ENCODE measurements around the gene CMTR1. TPM values are rescaled to one million over a fixed set of nuclear protein-coding genes. Genes with fewer than 3 reads are reported as not detected.

CMTR1 gene
- polyA plus RNA-seq, 1 of the 3 experiments (the other 2 are of a cell fraction): 19.8 TPM

GRCh38 chr6:37391120-37391519 lies 41.9 kb upstream of the CMTR1 start:
- 62% methylated on average over 2 of the region's 2 CpGs for WGBS (ENCODE audit: low lambda C conversion rate)
- no peaks in the 10 kb centered on the region for H3K9me3 ChIP-seq
- peaks cover 4% of the 10 kb centered on the region for H3F3A ChIP-seq (replicated peaks; ENCODE audit: insufficient read depth)
- H3K36me3 ChIP-seq (replicated peaks in 1 of 2; ENCODE audit: control insufficient read depth in 1 of 2, insufficient read depth in 2 of 2, low read length in 1 of 2): peaks cover 10 to 34% of the 10 kb centered on the region in 2 experiments
- H3K27me3 ChIP-seq (ENCODE audit: insufficient read depth): no peaks in the 10 kb centered on the region
- peaks cover 0 to 15% of the 10 kb centered on the region in 2 experiments; a peak in 1 of 4 replicates for H3K4me1 ChIP-seq (ENCODE audit: control insufficient read depth in 1 of 2, insufficient read depth in 2 of 2, low read depth in 1 of 2, low read length in 1 of 2)
- H3K4me3 ChIP-seq (ENCODE audit: low read depth in 2 of 2, low read length in 1 of 2): no peak overlapping the region
- H3K79me2 ChIP-seq (ENCODE audit: insufficient read depth): no peaks in the 10 kb centered on the region
- no peaks in the 10 kb centered on the region for H3K9me2 ChIP-seq
- no peak for TF ChIP-seq ZBTB33 (IDR thresholded peaks at IDR 0.05; ENCODE audit: borderline replicate concordance, low read depth)
- TF ChIP-seq POLR2AphosphoS5 (IDR thresholded peaks at IDR 0.05; ENCODE audit: low read depth, low read length): no peak
- no peak for TF ChIP-seq MEF2A (IDR thresholded peaks at IDR 0.05; ENCODE audit: borderline replicate concordance, low read depth)
- no peak for TF ChIP-seq IRF3 (IDR thresholded peaks at IDR 0.05; ENCODE audit: low read depth, low read length)
- no peak for TF ChIP-seq MAX (IDR thresholded peaks at IDR 0.05; ENCODE audit: low read depth)
- no peak overlapping the region for H2AFZ ChIP-seq (ENCODE audit: low read depth)
- no peak overlapping the region for H3K4me2 ChIP-seq
- DNase-seq: no peak
- no peak overlapping the region for H3K27ac ChIP-seq (ENCODE audit: low read depth in 2 of 2, low read length in 1 of 2)
- ChIA-PET POLR2A (no interaction called here), CTCF (interaction anchor here (4.0 kb wide), 1 partner anchor 8 kb away, joined by 26 read pairs; no protein-coding TSS in a partner anchor)
- no peaks in the 10 kb centered on the region for H4K20me1 ChIP-seq (ENCODE audit: insufficient read depth)
- H3K9ac ChIP-seq: no peak overlapping the region

- Histone ChIP-seq H3K27ac (ENCODE audit: low read depth in 2 of 2, low read length in 1 of 2) (peak overlapping the region in 1 of 2 experiments; percentile 78; a peak in 2 of 4 replicates), H3K4me3 (ENCODE audit: low read depth in 2 of 2, low read length in 1 of 2) (no peak overlapping the region), H4K20me1 (ENCODE audit: insufficient read depth) (no peaks in the 10 kb centered on the region), H3K4me2 (no peak overlapping the region), H3K9me3 (no peaks in the 10 kb centered on the region), H3K9me2 (no peaks in the 10 kb centered on the region), H3K79me2 (ENCODE audit: insufficient read depth) (no peaks in the 10 kb centered on the region), H3K9ac (no peak overlapping the region), H3F3A (replicated peaks; ENCODE audit: insufficient read depth) (peaks cover 4% of the 10 kb centered on the region), H2AFZ (ENCODE audit: low read depth) (no peak overlapping the region), H3K27me3 (ENCODE audit: insufficient read depth) (no peaks in the 10 kb centered on the region), H3K4me1 (ENCODE audit: control insufficient read depth in 1 of 2, insufficient read depth in 2 of 2, low read depth in 1 of 2, low read length in 1 of 2) (peaks cover 0 to 15% of the 10 kb centered on the region in 2 experiments; a peak in 1 of 4 replicates), H3K36me3 (replicated peaks in 1 of 2; ENCODE audit: control insufficient read depth in 1 of 2, insufficient read depth in 2 of 2, low read length in 1 of 2) (peaks cover 5 to 27% of the 10 kb centered on the region in 2 experiments)
- 100% methylated on average over 1 of the region's 1 CpG for WGBS (ENCODE audit: low lambda C conversion rate)
- POLR2A ChIA-PET: interaction anchor here (1.3 kb wide), 1 partner anchor 40 kb away, joined by 3 read pairs; the partner anchor contains the start of gene CMTR1
- no peak for DNase-seq
- CTCF ChIA-PET: interaction anchor here (1.4 to 4.0 kb wide), 3 partner anchors 10 to 67 kb away, joined by 3 to 26 read pairs (median 6); no protein-coding TSS in a partner anchor
- TF ChIP-seq RAD21 (IDR thresholded peaks at IDR 0.05; ENCODE audit: low read length): no peak
- no peak for TF ChIP-seq MEF2A (IDR thresholded peaks at IDR 0.05; ENCODE audit: borderline replicate concordance, low read depth)
- TF ChIP-seq, protein P1, sequence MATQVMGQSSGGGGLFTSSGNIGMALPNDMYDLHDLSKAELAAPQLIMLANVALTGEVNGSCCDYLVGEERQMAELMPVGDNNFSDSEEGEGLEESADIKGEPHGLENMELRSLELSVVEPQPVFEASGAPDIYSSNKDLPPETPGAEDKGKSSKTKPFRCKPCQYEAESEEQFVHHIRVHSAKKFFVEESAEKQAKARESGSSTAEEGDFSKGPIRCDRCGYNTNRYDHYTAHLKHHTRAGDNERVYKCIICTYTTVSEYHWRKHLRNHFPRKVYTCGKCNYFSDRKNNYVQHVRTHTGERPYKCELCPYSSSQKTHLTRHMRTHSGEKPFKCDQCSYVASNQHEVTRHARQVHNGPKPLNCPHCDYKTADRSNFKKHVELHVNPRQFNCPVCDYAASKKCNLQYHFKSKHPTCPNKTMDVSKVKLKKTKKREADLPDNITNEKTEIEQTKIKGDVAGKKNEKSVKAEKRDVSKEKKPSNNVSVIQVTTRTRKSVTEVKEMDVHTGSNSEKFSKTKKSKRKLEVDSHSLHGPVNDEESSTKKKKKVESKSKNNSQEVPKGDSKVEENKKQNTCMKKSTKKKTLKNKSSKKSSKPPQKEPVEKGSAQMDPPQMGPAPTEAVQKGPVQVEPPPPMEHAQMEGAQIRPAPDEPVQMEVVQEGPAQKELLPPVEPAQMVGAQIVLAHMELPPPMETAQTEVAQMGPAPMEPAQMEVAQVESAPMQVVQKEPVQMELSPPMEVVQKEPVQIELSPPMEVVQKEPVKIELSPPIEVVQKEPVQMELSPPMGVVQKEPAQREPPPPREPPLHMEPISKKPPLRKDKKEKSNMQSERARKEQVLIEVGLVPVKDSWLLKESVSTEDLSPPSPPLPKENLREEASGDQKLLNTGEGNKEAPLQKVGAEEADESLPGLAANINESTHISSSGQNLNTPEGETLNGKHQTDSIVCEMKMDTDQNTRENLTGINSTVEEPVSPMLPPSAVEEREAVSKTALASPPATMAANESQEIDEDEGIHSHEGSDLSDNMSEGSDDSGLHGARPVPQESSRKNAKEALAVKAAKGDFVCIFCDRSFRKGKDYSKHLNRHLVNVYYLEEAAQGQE (IDR thresholded peaks at IDR 0.05; ENCODE audit: low read depth, low read length): no peak
- no peak for TF ChIP-seq FOXM1 (IDR thresholded peaks at IDR 0.05; ENCODE audit: low read depth)
- no peak for TF ChIP-seq USF2 (IDR thresholded peaks at IDR 0.05; ENCODE audit: borderline replicate concordance, low read depth, low read length)
- no peak for TF ChIP-seq NRF1 (IDR thresholded peaks at IDR 0.05; ENCODE audit: low read depth, low read length)
- TF ChIP-seq RCOR1 (IDR thresholded peaks at IDR 0.05; ENCODE audit: low read length): no peak
- TF ChIP-seq TEAD4 (IDR thresholded peaks at IDR 0.05; ENCODE audit: borderline replicate concordance, insufficient read depth): no peak
- no peak for TF ChIP-seq FOSL2 (IDR thresholded peaks at IDR 0.05; ENCODE audit: borderline replicate concordance, low read depth)
- no peak for TF ChIP-seq GATA2 (CRISPR knock-in tag; IDR thresholded peaks at IDR 0.05)
- no peak for TF ChIP-seq FOXJ3 (CRISPR knock-in tag; IDR thresholded peaks at IDR 0.05)
- no peak for TF ChIP-seq RFX5 (IDR thresholded peaks at IDR 0.05; ENCODE audit: low read length)
- TF ChIP-seq, protein P2, sequence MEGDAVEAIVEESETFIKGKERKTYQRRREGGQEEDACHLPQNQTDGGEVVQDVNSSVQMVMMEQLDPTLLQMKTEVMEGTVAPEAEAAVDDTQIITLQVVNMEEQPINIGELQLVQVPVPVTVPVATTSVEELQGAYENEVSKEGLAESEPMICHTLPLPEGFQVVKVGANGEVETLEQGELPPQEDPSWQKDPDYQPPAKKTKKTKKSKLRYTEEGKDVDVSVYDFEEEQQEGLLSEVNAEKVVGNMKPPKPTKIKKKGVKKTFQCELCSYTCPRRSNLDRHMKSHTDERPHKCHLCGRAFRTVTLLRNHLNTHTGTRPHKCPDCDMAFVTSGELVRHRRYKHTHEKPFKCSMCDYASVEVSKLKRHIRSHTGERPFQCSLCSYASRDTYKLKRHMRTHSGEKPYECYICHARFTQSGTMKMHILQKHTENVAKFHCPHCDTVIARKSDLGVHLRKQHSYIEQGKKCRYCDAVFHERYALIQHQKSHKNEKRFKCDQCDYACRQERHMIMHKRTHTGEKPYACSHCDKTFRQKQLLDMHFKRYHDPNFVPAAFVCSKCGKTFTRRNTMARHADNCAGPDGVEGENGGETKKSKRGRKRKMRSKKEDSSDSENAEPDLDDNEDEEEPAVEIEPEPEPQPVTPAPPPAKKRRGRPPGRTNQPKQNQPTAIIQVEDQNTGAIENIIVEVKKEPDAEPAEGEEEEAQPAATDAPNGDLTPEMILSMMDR (IDR thresholded peaks at IDR 0.05): no peak
These were observed 40.2 kb upstream of the CMTR1 start for GRCh38 chr6:37392821-37393220.

All from SK-N-SH (cell line).